HFFc6 (cell line): ENCODE results near the gene TRPM2. TPM values are rescaled to one million over a fixed set of nuclear protein-coding genes. Genes with fewer than 3 reads are reported as not detected.

ENCODE experiments used
- DNase-seq: peaks from one replicate; pipeline ENCODE4 v3.0.0-alpha.2; 2018
- H3K27ac Mint-ChIP-seq: 2 replicates; pipeline ENCODE4 v1.8.0; 2020; ENCODE audit warnings: mild to moderate bottlenecking, mixed read lengths
- H3K27me3 Mint-ChIP-seq: 2 replicates; pipeline ENCODE4 v1.8.0; 2021; ENCODE audit warnings: mild to moderate bottlenecking, moderate library complexity, mixed read lengths; ENCODE audit not compliant: insufficient read depth
- H3K36me3 Mint-ChIP-seq: 2 replicates; pipeline ENCODE4 v1.8.0; 2021; ENCODE audit warnings: low read depth, mixed read lengths
- H3K4me1 Mint-ChIP-seq: 2 replicates; pipeline ENCODE4 v1.8.0; 2020; ENCODE audit warnings: low read depth, mixed read lengths
- H3K4me3 Mint-ChIP-seq: 2 replicates; pipeline ENCODE4 v1.8.0; 2020; ENCODE audit warnings: mild to moderate bottlenecking, moderate library complexity, mixed read lengths
- H3K9me3 Mint-ChIP-seq: 2 replicates; pipeline ENCODE4 v1.8.0; 2020; ENCODE audit warnings: mild to moderate bottlenecking, mixed read lengths
- total RNA-seq, 6 experiments: library from RNA; stranded (reverse); fragmentation: NEBNext Ultra II Directional; extraction: Animal tissue kit (Norgen Biotek cat#: 25700); gene quantifications; 2 replicates in 1 of 6; 3 replicates in 5 of 6; pipeline ENCODE4 v1.2.3, GENCODE V29; 2021
- TF ChIP-seq, protein P1 (sequence below): fragments of 200-600 bp; sonication (generic); IDR thresholded peaks from 2 replicates; pipeline ENCODE4 v1.5.0; 2021; ENCODE audit warnings: antibody characterized with exemption, mild to moderate bottlenecking

The TRPM2 gene
- total RNA-seq, 6 experiments from 2014 or later = 0.09 to 0.31 (median 0.20) TPM; not detected in 2

DNA sequence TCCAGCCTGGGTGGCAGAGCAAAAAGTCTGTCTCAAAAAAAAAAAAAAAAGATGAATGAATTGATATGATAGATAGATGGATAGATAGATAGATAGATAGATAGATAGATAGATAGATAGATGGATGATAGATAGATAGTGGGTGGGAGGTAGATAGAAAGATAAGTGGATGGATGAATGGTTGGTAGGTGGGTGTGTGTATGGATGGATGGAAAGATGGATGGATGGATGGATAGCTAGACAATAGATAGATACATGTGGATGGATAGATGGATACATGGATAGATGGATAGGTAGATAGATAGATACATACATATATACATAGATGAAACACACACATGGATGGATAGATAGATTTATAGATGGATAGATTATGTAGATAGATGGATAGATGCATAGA lies 28.5 kb downstream of the TRPM2 start:
- no peak for DNase-seq

DNA sequence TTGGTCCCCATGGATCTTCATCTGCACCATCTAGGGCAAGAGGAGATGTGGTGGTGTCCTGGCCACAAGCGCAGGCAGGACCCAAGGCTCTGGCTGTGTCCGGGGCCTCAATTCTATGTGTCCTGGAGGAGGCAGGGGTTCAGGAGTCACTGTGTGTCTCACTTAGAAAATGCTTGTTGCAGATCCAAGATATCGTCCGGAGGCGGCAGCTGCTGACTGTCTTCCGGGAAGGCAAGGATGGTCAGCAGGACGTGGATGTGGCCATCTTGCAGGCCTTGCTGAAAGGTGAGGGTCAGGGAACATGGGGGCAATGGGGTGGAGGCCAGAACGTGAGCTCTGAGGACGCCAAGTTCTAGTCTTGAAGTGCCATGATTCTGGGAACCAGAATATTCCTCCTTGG lies 29.1 kb downstream of the TRPM2 start:
- Mint-ChIP-seq H3K4me1 (no peaks in the 10 kb centered on the region), H3K4me3 (no peak overlapping the region), H3K27me3 (peaks cover 7% of the 10 kb centered on the region), H3K9me3 (peaks cover 62% of the 10 kb centered on the region), H3K27ac (no peak overlapping the region), H3K36me3 (no peaks in the 10 kb centered on the region; the same call in 1 of the 2 replicates)
- TF ChIP-seq, protein P1, sequence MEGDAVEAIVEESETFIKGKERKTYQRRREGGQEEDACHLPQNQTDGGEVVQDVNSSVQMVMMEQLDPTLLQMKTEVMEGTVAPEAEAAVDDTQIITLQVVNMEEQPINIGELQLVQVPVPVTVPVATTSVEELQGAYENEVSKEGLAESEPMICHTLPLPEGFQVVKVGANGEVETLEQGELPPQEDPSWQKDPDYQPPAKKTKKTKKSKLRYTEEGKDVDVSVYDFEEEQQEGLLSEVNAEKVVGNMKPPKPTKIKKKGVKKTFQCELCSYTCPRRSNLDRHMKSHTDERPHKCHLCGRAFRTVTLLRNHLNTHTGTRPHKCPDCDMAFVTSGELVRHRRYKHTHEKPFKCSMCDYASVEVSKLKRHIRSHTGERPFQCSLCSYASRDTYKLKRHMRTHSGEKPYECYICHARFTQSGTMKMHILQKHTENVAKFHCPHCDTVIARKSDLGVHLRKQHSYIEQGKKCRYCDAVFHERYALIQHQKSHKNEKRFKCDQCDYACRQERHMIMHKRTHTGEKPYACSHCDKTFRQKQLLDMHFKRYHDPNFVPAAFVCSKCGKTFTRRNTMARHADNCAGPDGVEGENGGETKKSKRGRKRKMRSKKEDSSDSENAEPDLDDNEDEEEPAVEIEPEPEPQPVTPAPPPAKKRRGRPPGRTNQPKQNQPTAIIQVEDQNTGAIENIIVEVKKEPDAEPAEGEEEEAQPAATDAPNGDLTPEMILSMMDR = no peak
- DNase-seq = no peak

More for the DNA sequence above, 28.5 kb downstream of the TRPM2 start:
- no peaks in the 10 kb centered on the region for H3K4me1 Mint-ChIP-seq
- H3K27me3 Mint-ChIP-seq = peaks cover 7% of the 10 kb centered on the region
- H3K27ac Mint-ChIP-seq = no peak overlapping the region
- peaks cover 58% of the 10 kb centered on the region for H3K9me3 Mint-ChIP-seq
- TF ChIP-seq, protein P1 = no peak
- H3K36me3 Mint-ChIP-seq = no peaks in the 10 kb centered on the region; the same call in 1 of the 2 replicates
- H3K4me3 Mint-ChIP-seq = no peak overlapping the region

DNA sequence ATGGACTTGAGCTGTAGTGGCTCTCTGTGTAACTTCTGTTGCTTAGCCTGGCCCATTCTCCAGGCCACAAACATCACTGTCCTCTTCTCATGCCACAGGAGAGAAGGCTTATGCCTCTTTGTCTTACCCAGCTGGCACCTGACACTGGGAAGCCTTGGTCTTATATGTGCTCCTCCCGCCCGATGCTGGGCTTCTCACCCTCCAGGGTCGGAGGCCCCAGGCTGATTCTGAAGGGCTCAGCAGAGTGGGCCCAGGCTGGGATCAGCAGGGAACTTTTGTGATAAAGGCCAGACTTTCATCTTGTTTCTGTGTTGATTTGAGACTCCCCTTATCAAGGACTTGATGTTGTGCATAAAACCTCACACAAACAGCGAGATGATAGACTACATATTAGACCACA lies 29.8 kb downstream of the TRPM2 start:
- peaks cover 7% of the 10 kb centered on the region for H3K27me3 Mint-ChIP-seq
- H3K27ac Mint-ChIP-seq = no peak overlapping the region
- peaks cover 66% of the 10 kb centered on the region for H3K9me3 Mint-ChIP-seq

DNA sequence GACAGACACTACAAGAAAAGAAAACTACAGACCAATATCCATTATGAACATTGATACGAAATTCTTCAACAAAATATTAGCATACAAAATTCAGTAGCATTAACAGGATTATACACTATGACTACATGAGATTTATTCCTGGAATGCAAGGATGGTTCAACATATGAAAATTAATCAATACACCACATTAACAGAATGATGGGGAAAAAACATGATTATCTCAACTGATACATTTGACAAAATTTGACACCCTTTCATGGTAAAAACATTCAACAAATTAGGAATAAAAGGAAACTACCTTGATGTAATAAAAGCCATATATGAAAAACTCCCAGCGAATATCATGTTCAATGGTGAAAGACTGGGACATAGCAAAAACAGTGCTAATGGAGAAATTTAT lies 31.5 kb downstream of the TRPM2 start:
- Mint-ChIP-seq H3K4me3 (no peak overlapping the region), H3K27me3 (peaks cover 5% of the 10 kb centered on the region), H3K27ac (no peak overlapping the region), H3K9me3 (peaks cover 64% of the 10 kb centered on the region), H3K36me3 (no peaks in the 10 kb centered on the region; the same call in 1 of the 2 replicates), H3K4me1 (no peaks in the 10 kb centered on the region)
- TF ChIP-seq, protein P1 = no peak
- no peak for DNase-seq

More for the DNA sequence above, 29.8 kb downstream of the TRPM2 start:
- TF ChIP-seq, protein P1 = no peak
- Mint-ChIP-seq H3K4me1 (no peaks in the 10 kb centered on the region), H3K36me3 (no peaks in the 10 kb centered on the region; the same call in 1 of the 2 replicates), H3K4me3 (no peak overlapping the region)
- DNase-seq = no peak

DNA sequence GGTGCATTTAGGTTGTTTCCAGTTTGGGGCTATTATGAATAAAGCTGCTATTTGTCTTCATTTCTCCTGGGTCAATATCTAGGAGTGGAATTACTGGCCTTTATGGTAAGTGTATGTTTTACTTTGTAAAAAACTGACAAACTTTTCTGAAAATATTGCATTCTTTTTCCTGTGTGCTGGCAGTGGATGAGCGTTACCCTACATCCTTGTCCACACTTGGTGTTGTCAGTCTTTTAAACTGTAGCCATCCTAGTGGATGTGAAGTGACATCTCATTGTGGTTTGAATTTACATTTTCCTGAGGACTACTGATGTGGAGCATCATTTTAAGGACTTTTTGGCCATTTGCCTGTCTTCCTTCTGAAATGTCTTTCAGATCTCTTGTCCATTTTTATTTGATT lies 35.9 kb downstream of the TRPM2 start:
- H3K27ac Mint-ChIP-seq = no peak overlapping the region
- DNase-seq = no peak
- no peaks in the 10 kb centered on the region; the same call in 1 of the 2 replicates for H3K36me3 Mint-ChIP-seq
- peaks cover 52% of the 10 kb centered on the region for H3K9me3 Mint-ChIP-seq
- peaks cover 6% of the 10 kb centered on the region; the same call in 1 of the 2 replicates for H3K27me3 Mint-ChIP-seq
- no peaks in the 10 kb centered on the region for H3K4me1 Mint-ChIP-seq
- TF ChIP-seq, protein P1 = no peak
- no peak overlapping the region for H3K4me3 Mint-ChIP-seq
